NT2/D1 (cell line): ENCODE data around the gene HERC3.

Source experiments
- YY1 ChIP-seq: IDR thresholded peaks from 2 replicates; pipeline ENCODE4 v1.6.1; 2011; ENCODE audit not compliant: insufficient read length, insufficient read depth
- ZNF274 ChIP-seq: IDR thresholded peaks from 2 replicates; pipeline ENCODE4 v1.6.1; 2011; ENCODE audit warnings: mild to moderate bottlenecking, low read depth, low read length

GRCh38 chr4:88722828-88723227, 130.5 kb downstream of the HERC3 start:
- TF ChIP-seq ZNF274: no peak
- no peak for TF ChIP-seq YY1
